ENCODE results near the gene CHRNG. TPM values are rescaled to one million over a fixed set of nuclear protein-coding genes. Genes with fewer than 3 reads are reported as not detected.

Gene CHRNG
- polyA plus RNA-seq, 2 of the 4 experiments (the other 2 are of a cell fraction): not detected

DNA sequence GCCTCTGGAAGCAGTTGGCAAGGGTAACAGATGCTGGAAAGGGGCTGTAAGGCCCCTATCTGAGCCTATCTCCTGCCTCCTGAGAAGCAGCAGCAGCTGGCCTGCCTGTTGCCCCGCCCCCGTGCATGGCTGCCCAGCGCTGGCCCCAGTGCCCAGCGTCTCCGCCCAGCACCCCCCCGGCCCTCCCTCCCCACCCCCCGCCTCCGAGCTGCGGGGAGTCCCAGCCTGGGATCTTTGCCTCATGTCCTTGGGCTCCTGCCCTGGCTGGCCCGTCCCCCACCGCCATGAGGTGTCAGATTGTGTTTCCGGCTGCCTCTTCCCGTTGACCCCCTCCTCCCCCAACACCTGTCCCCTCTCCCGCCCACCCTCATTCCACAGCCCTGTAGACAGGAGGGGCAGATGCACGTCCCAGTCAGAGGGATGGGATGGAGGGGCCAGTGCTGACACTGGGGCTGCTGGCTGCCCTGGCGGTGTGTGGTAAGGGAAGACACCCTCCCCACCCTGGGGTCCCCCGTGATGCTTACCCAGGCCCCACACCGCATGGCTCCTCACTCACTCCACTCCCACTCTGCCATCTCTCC lies 13.6 kb upstream of the CHRNG start, which contains the start of gene CHRND:
TSS of gene CHRND (plus strand) at position 370 of the 581 bp plus-strand sequence. CDS start at position 426, 56 bp downstream.
- Histone ChIP-seq H3K4me1 (peaks cover 17% of the 10 kb centered on the region; the same call in 1 of the 3 replicates), H3K4me2 (no peak within 1 kb of the TSS), H3K27ac (no peak within 1 kb of the TSS), H3K9me3 (no peaks in the 10 kb centered on the region), H3K4me3 (no peak within 1 kb of the TSS)
- TF ChIP-seq GATA3 (IDR thresholded peaks at IDR 0.05; ENCODE audit: borderline replicate concordance) (no peak), MYC (IDR thresholded peaks at IDR 0.05; ENCODE audit: borderline replicate concordance, low read length) (no peak), NR3C1 (IDR thresholded peaks at IDR 0.05) (no peak), RAD21 (conservative IDR thresholded peaks at IDR 0.05 in 1 of 2, IDR thresholded peaks at IDR 0.05 in 1 of 2) (no peak)
- TF ChIP-seq, protein P1, sequence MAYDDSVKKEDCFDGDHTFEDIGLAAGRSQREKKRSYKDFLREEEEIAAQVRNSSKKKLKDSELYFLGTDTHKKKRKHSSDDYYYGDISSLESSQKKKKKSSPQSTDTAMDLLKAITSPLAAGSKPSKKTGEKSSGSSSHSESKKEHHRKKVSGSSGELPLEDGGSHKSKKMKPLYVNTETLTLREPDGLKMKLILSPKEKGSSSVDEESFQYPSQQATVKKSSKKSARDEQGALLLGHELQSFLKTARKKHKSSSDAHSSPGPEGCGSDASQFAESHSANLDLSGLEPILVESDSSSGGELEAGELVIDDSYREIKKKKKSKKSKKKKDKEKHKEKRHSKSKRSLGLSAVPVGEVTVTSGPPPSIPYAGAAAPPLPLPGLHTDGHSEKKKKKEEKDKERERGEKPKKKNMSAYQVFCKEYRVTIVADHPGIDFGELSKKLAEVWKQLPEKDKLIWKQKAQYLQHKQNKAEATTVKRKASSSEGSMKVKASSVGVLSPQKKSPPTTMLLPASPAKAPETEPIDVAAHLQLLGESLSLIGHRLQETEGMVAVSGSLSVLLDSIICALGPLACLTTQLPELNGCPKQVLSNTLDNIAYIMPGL (CRISPR knock-in tag; IDR thresholded peaks at IDR 0.05; ENCODE audit: borderline replicate concordance): no peak
- TF ChIP-seq, protein P2, sequence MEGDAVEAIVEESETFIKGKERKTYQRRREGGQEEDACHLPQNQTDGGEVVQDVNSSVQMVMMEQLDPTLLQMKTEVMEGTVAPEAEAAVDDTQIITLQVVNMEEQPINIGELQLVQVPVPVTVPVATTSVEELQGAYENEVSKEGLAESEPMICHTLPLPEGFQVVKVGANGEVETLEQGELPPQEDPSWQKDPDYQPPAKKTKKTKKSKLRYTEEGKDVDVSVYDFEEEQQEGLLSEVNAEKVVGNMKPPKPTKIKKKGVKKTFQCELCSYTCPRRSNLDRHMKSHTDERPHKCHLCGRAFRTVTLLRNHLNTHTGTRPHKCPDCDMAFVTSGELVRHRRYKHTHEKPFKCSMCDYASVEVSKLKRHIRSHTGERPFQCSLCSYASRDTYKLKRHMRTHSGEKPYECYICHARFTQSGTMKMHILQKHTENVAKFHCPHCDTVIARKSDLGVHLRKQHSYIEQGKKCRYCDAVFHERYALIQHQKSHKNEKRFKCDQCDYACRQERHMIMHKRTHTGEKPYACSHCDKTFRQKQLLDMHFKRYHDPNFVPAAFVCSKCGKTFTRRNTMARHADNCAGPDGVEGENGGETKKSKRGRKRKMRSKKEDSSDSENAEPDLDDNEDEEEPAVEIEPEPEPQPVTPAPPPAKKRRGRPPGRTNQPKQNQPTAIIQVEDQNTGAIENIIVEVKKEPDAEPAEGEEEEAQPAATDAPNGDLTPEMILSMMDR (IDR thresholded peaks at IDR 0.05): no peak
- ATAC-seq: no peak
- peak in 1 of 2 experiments; percentile 15 for DNase-seq (ENCODE audit: low read depth in 1 of 2, low spot score in 1 of 2)
- POLR2A ChIA-PET: no interaction called here
- no peak for FAIRE-seq
- CTCF ChIA-PET: no interaction called here
- WGBS (ENCODE audit: missing lambda C conversion rate): 82% methylated on average over 5 of the region's 18 CpGs

DNA sequence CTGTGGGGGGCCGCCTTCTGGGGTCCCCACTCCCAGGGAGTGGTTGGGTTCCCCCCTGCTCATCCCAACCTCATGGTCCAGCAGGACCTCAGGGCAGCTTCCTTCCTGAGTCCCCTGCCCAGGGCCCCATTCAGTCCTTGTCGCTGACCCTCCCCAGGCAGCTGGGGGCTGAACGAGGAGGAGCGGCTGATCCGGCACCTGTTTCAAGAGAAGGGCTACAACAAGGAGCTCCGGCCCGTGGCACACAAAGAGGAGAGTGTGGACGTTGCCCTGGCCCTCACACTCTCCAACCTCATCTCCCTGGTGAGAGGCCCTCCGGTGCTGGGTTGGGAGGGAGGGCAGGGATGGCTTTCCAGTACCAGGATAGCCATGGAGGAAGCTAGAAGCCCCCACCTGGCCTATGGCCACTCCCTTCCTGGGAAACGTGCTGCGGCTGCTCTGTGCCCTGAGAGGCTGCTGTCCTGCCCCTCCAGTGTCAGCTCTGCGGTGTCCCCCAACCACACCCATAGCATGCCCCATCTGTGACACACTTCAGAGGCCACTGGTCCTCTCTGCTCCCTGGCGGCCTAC lies 13.0 kb upstream of the CHRNG start:
- CTCF ChIA-PET: no interaction called here
- FAIRE-seq: no peak
- ATAC-seq: no peak

More for the DNA sequence above, 13.0 kb upstream of the CHRNG start:
- Histone ChIP-seq H3K4me2 (no peak overlapping the region), H3K27ac (no peak overlapping the region), H3K9me3 (no peaks in the 10 kb centered on the region), H3K4me3 (no peak overlapping the region), H3K4me1 (peaks cover 17% of the 10 kb centered on the region; the same call in 1 of the 3 replicates)
- 84% methylated on average over 12 of the region's 13 CpGs for WGBS (ENCODE audit: missing lambda C conversion rate)
- DNase-seq (ENCODE audit: low read depth in 1 of 2, low spot score in 1 of 2): no peak
- no peak for TF ChIP-seq CHD4 (IDR thresholded peaks at IDR 0.05; ENCODE audit: borderline replicate concordance)
- TF ChIP-seq ZFP36 (IDR thresholded peaks at IDR 0.05; ENCODE audit: borderline replicate concordance, partially characterized antibody): no peak
- TF ChIP-seq NR3C1 (IDR thresholded peaks at IDR 0.05): no peak
- TF ChIP-seq CBX8 (IDR thresholded peaks at IDR 0.05): no peak
- no peak for TF ChIP-seq ZSCAN20 (CRISPR knock-in tag; IDR thresholded peaks at IDR 0.05)
- TF ChIP-seq, protein P3, sequence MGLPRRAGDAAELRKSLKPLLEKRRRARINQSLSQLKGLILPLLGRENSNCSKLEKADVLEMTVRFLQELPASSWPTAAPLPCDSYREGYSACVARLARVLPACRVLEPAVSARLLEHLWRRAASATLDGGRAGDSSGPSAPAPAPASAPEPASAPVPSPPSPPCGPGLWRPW (IDR thresholded peaks at IDR 0.05): no peak
- TF ChIP-seq HDAC2 (IDR thresholded peaks at IDR 0.05): no peak
- TF ChIP-seq, protein P4, sequence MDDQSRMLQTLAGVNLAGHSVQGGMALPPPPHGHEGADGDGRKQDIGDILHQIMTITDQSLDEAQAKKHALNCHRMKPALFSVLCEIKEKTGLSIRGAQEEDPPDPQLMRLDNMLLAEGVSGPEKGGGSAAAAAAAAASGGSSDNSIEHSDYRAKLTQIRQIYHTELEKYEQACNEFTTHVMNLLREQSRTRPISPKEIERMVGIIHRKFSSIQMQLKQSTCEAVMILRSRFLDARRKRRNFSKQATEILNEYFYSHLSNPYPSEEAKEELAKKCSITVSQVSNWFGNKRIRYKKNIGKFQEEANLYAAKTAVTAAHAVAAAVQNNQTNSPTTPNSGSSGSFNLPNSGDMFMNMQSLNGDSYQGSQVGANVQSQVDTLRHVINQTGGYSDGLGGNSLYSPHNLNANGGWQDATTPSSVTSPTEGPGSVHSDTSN (IDR thresholded peaks at IDR 0.05): no peak
- TF ChIP-seq RAD21 (conservative IDR thresholded peaks at IDR 0.05 in 1 of 2, IDR thresholded peaks at IDR 0.05 in 1 of 2): no peak
- TF ChIP-seq, protein P5, sequence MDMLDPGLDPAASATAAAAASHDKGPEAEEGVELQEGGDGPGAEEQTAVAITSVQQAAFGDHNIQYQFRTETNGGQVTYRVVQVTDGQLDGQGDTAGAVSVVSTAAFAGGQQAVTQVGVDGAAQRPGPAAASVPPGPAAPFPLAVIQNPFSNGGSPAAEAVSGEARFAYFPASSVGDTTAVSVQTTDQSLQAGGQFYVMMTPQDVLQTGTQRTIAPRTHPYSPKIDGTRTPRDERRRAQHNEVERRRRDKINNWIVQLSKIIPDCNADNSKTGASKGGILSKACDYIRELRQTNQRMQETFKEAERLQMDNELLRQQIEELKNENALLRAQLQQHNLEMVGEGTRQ (IDR thresholded peaks at IDR 0.05): no peak
- no peak for TF ChIP-seq EHMT2 (IDR thresholded peaks at IDR 0.05; ENCODE audit: low read depth)
- TF ChIP-seq HOXA7 (CRISPR knock-in tag; IDR thresholded peaks at IDR 0.05): no peak
- TF ChIP-seq KDM5A (IDR thresholded peaks at IDR 0.05): no peak
- no peak for TF ChIP-seq EP300 (IDR thresholded peaks at IDR 0.05)
- TF ChIP-seq, protein P6, sequence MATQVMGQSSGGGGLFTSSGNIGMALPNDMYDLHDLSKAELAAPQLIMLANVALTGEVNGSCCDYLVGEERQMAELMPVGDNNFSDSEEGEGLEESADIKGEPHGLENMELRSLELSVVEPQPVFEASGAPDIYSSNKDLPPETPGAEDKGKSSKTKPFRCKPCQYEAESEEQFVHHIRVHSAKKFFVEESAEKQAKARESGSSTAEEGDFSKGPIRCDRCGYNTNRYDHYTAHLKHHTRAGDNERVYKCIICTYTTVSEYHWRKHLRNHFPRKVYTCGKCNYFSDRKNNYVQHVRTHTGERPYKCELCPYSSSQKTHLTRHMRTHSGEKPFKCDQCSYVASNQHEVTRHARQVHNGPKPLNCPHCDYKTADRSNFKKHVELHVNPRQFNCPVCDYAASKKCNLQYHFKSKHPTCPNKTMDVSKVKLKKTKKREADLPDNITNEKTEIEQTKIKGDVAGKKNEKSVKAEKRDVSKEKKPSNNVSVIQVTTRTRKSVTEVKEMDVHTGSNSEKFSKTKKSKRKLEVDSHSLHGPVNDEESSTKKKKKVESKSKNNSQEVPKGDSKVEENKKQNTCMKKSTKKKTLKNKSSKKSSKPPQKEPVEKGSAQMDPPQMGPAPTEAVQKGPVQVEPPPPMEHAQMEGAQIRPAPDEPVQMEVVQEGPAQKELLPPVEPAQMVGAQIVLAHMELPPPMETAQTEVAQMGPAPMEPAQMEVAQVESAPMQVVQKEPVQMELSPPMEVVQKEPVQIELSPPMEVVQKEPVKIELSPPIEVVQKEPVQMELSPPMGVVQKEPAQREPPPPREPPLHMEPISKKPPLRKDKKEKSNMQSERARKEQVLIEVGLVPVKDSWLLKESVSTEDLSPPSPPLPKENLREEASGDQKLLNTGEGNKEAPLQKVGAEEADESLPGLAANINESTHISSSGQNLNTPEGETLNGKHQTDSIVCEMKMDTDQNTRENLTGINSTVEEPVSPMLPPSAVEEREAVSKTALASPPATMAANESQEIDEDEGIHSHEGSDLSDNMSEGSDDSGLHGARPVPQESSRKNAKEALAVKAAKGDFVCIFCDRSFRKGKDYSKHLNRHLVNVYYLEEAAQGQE (IDR thresholded peaks at IDR 0.05): no peak
- TF ChIP-seq, protein P2 (IDR thresholded peaks at IDR 0.05): no peak
- POLR2A ChIA-PET: no interaction called here

Measured in A549 (cell line).